PC-3 (cell line): ENCODE results near the gene OR10AD1. TPM values are rescaled to one million over a fixed set of nuclear protein-coding genes. Genes with fewer than 3 reads are reported as not detected.

Experiments
- ATAC-seq: fragments of 200-7000 bp; cut with Tn5 transposase; 2 replicates; pipeline ENCODE4 v1.9.1; 2020; ENCODE audit warnings: mild to moderate bottlenecking, moderate library complexity
- BruUV-seq: library from RNA; stranded (reverse); fragments of 400-500 nt; replicated peaks from 2 replicates; lab custom pipeline; 2021; lab: Mats Ljungman, UMichigan
- CTCF ChIA-PET: fragments of 300-600 bp; sonication (Branson Sonifier 250); formaldehyde crosslinking; loops from one replicate; lab custom pipeline; 2022; ENCODE audit warnings: antibody characterized with exemption; lab: Charles Lee
- POLR2A ChIA-PET: fragments of 300-600 bp; sonication (Branson Sonifier 250); formaldehyde crosslinking; loops from one replicate; lab custom pipeline; 2022; ENCODE audit warnings: antibody characterized with exemption; ENCODE audit not compliant: unreplicated experiment; lab: Charles Lee
- DNase-seq: peaks from one replicate; pipeline ENCODE4 v3.0.0-alpha.2; 2015
- H2AFZ ChIP-seq: fragments of 300-600 bp; sonication (generic); 2 replicates; pipeline ENCODE4 v1.6.0; 2016; ENCODE audit warnings: antibody characterized with exemption, low read length
- H3F3A ChIP-seq: fragments of 300-600 bp; sonication (generic); one replicate; pipeline ENCODE4 v1.6.0; 2017; ENCODE audit warnings: antibody characterized with exemption, low read length, control low read depth, mild to moderate bottlenecking; ENCODE audit not compliant: unreplicated experiment
- H3K27ac ChIP-seq: fragments of 300-600 bp; sonication (generic); 2 replicates; pipeline ENCODE4 v1.5.1; 2016; ENCODE audit warnings: mild to moderate bottlenecking, low read length
- H3K27me3 ChIP-seq: fragments of 300-600 bp; sonication (generic); 2 replicates; pipeline ENCODE4 v1.6.1; 2016; ENCODE audit warnings: low read length, mixed read lengths
- H3K36me3 ChIP-seq: fragments of 300-600 bp; sonication (generic); 2 replicates; pipeline ENCODE4 v1.6.1; 2016; ENCODE audit warnings: low read depth, mixed run types, low read length, mixed read lengths
- H3K4me1 ChIP-seq: fragments of 300-600 bp; sonication (generic); 2 replicates; pipeline ENCODE4 v1.5.1; 2016; ENCODE audit warnings: low read length; ENCODE audit not compliant: insufficient read depth
- H3K4me2 ChIP-seq: fragments of 300-600 bp; sonication (generic); 2 replicates; pipeline ENCODE4 v1.6.0; 2016; ENCODE audit warnings: low read length
- H3K4me3 ChIP-seq: fragments of 300-600 bp; sonication (generic); 2 replicates; pipeline ENCODE4 v1.5.1; 2016; ENCODE audit warnings: mild to moderate bottlenecking, low read length, mixed read lengths
- H3K79me2 ChIP-seq: fragments of 300-600 bp; sonication (generic); 2 replicates; pipeline ENCODE4 v1.6.1; 2017; ENCODE audit warnings: low read length, mixed read lengths
- H3K9ac ChIP-seq: fragments of 300-600 bp; sonication (generic); 2 replicates; pipeline ENCODE4 v1.6.0; 2016; ENCODE audit warnings: mild to moderate bottlenecking, low read length
- H3K9me2 ChIP-seq: fragments of 300-600 bp; sonication (generic); replicated peaks from 2 replicates; pipeline ENCODE4 v1.6.1; 2016; ENCODE audit warnings: mixed run types, low read length, mixed read lengths
- H3K9me3 ChIP-seq: fragments of 300-600 bp; sonication (generic); 2 replicates; pipeline ENCODE4 v1.6.1; 2016; ENCODE audit warnings: low read length, mixed read lengths
- H4K20me1 ChIP-seq: fragments of 300-600 bp; sonication (generic); 2 replicates; pipeline ENCODE4 v1.6.1; 2016; ENCODE audit warnings: low read length, mixed read lengths
- CTCF ChIP-seq: fragments of 300-600 bp; sonication (generic); conservative IDR thresholded peaks from 2 replicates; pipeline ENCODE4 v1.5.1; 2017; ENCODE audit warnings: antibody characterized with exemption, low read depth, mild to moderate bottlenecking, low read length
- EZH2 ChIP-seq: fragments of 300-600 bp; sonication (generic); IDR thresholded peaks from one replicate; pipeline ENCODE4 v1.6.1; 2017; ENCODE audit warnings: antibody characterized with exemption, mild to moderate bottlenecking, low read length; ENCODE audit not compliant: unreplicated experiment
- EZH2phosphoT487 ChIP-seq: fragments of 300-600 bp; sonication (generic); IDR thresholded peaks from 2 replicates; pipeline ENCODE4 v1.6.1; 2018; ENCODE audit warnings: mild to moderate bottlenecking, antibody characterized with exemption, low read length, borderline replicate concordance
- intact Hi-C: fragments of 100-400 bp; cut with micrococcal nuclease; formaldehyde crosslinking; loops from 2 replicates; pipeline ENCODE4 v1.9.0; 2023
- total RNA-seq: library from RNA; depleted of rRNA; stranded (reverse); fragments of >200 nt; gene quantifications from 2 replicates; pipeline ENCODE4 v1.2.3, GENCODE V29; 2014

Gene OR10AD1
- total RNA-seq, 1 experiment from 2014 or later = not detected

- H3F3A ChIP-seq = no peaks in the 10 kb centered on the region
- peak; percentile 53 for ATAC-seq
- peak overlapping the region; percentile 10 for H3K27ac ChIP-seq
- H3K27me3 ChIP-seq = peaks cover 4% of the 10 kb centered on the region; the same call in 1 of the 2 replicates
- H3K79me2 ChIP-seq = no peaks in the 10 kb centered on the region
- H3K4me3 ChIP-seq = peak overlapping the region; percentile 63
- BruUV-seq = TSS peak; percentile 74
- CTCF ChIA-PET = interaction anchor here (0.5 to 0.7 kb wide), 2 partner anchors 16 to 166 kb away, joined by 3 read pairs; no protein-coding TSS in a partner anchor
- TF ChIP-seq EZH2 (no peak), CTCF (peak; percentile 60)
- no peaks in the 10 kb centered on the region for H3K36me3 ChIP-seq
- DNase-seq = peak; percentile 43
- H2AFZ ChIP-seq = peak overlapping the region; percentile 70
- POLR2A ChIA-PET = interaction anchor here (0.7 kb wide), 1 partner anchor 79 kb away, joined by 3 read pairs; no protein-coding TSS in a partner anchor
- H3K9me2 ChIP-seq = no peaks in the 10 kb centered on the region
- no peaks in the 10 kb centered on the region for H4K20me1 ChIP-seq
- no peaks in the 10 kb centered on the region for H3K9me3 ChIP-seq
- peak overlapping the region; percentile 77 for H3K4me2 ChIP-seq
- H3K4me1 ChIP-seq = peaks cover 26% of the 10 kb centered on the region
- intact Hi-C loops = loop anchor here (10.0 kb wide), 1 partner anchor 257 kb away; no protein-coding TSS in a partner anchor
- H3K9ac ChIP-seq = no peak overlapping the region
Observed at GRCh38 chr12:48197549-48197970, 5.5 kb downstream of the OR10AD1 start.

DNA sequence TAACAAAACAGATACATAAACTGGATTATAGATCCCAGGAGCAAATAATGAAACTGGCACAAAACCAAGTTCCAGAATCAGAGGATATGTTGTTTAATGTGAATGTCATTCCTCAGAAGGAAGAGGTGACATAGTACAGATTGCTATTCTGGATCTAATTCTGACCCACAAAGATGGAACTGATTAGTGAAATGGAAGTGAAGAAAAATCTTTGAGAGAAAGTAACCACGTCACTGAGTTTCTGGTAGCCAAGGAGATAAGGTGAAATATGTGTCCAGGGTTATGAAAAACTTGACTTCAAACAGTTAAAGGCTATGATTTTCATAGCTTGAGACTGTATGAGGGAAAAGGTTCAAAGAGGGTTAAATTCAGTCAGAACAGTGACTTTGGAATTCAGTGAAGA is 8.3 kb downstream of the OR10AD1 start:
- H3K36me3 ChIP-seq = no peaks in the 10 kb centered on the region
- ChIA-PET POLR2A (no interaction called here), CTCF (no interaction called here)
- no peak overlapping the region for H3K4me3 ChIP-seq
- H3K9me3 ChIP-seq = no peaks in the 10 kb centered on the region
- BruUV-seq = no TSS peak
- ATAC-seq (no peak), DNase-seq (peak; percentile 55)
- H3K27me3 ChIP-seq = no peaks in the 10 kb centered on the region
- H3K79me2 ChIP-seq = no peaks in the 10 kb centered on the region
- intact Hi-C loops = loop anchor here (10.0 kb wide), 1 partner anchor 260 kb away; no protein-coding TSS in a partner anchor
- no peaks in the 10 kb centered on the region for H3F3A ChIP-seq
- peak overlapping the region; percentile 33 for H3K27ac ChIP-seq
- H2AFZ ChIP-seq = no peak overlapping the region
- peak overlapping the region; percentile 32; the same call in 1 of the 2 replicates for H3K4me2 ChIP-seq
- no peak overlapping the region for H3K9ac ChIP-seq
- H3K4me1 ChIP-seq = peaks cover 26% of the 10 kb centered on the region
- TF ChIP-seq CTCF = no peak
- H3K9me2 ChIP-seq = no peaks in the 10 kb centered on the region
- H4K20me1 ChIP-seq = no peaks in the 10 kb centered on the region

DNA sequence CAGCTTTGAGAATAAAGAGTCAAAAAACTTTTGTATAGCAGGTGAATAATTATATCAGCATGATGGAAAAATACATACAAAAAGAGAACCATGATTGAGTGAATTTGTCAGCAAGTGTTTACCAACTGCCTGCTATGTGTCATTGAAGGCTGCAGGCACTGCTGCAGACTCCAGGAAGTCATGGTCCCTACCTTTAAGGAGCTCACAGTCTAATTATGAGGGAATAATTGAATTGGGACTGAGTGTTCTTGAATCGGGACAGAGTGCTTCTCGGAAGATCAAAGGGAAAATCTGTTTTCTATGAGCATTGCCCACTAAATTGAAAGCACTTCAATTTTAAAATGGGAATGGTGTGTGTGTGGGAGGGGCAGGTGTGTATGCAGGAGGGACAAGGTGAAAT is 9.5 kb downstream of the OR10AD1 start:
- intact Hi-C loops = loop anchor here (10.0 kb wide), 1 partner anchor 261 kb away; no protein-coding TSS in a partner anchor
- H3K9me3 ChIP-seq = no peaks in the 10 kb centered on the region
- no peaks in the 10 kb centered on the region for H3F3A ChIP-seq
- CTCF ChIA-PET = no interaction called here
- H3K27ac ChIP-seq = no peak overlapping the region
- no peak overlapping the region for H3K9ac ChIP-seq
- no peak overlapping the region for H2AFZ ChIP-seq
- TF ChIP-seq EZH2phosphoT487 = no peak
- TF ChIP-seq CTCF = no peak
- no peak for TF ChIP-seq EZH2
- no peak overlapping the region for H3K4me2 ChIP-seq
- POLR2A ChIA-PET = no interaction called here
- no peak overlapping the region for H3K4me3 ChIP-seq
- ATAC-seq = no peak
- peak; percentile 44 for DNase-seq
- H3K4me1 ChIP-seq = peaks cover 26% of the 10 kb centered on the region
- H3K36me3 ChIP-seq = no peaks in the 10 kb centered on the region
- no peaks in the 10 kb centered on the region for H3K9me2 ChIP-seq
- H3K79me2 ChIP-seq = no peaks in the 10 kb centered on the region
- BruUV-seq = no TSS peak
- no peaks in the 10 kb centered on the region for H4K20me1 ChIP-seq
- H3K27me3 ChIP-seq = no peaks in the 10 kb centered on the region
